Cortex of kidney (tissue), 1 donor: ENCODE results near the gene FLG2.

Experiments
- DNase-seq: peaks from one replicate; lab custom pipeline; 2025; lab: John Stamatoyannopoulos, UW

Gene FLG2

DNA sequence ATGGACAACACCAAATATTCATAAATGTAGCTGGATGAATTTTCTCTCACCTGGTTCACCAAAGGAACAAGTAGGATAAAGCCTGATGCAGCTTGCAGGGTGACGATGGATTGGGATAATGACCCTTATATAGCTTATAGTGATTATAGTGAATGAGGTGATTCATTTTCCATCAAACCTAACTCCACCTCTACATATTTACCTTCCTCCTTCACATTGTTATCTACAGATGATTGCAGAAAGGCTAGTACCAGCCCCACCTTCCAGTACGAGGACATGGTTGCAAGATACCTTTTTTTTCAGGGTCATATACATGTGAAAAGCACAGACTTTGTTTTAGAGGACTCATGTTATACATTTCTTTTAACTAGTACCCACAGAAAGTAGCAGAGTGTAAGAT lies at the start of gene FLG2:
TSS of gene FLG2 (minus strand) at position 101 of the 400 bp plus-strand sequence. CDS start 1,122 bp downstream, outside the sequence.
- DNase-seq, result no peak

DNA sequence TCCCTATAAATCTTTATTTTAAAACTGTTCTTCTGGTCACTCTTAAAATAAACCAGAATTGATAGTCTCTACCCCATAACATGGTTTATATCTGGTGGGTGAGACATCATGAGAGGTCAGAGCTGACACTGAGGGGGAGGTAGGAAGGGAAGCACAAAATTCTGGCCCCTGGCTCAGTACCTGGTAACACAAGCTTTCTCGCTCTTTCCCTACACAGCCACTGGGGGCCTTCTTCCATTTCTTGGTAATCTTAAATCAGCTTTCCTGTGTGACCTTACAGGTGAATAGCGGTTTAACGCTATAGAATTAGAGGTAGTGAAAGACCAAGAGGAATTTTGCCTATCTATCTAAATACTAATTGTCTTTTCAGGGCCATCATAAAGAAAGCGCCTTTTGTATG lies 48.9 kb upstream of the FLG2 start:
- DNase-seq, result no peak

DNA sequence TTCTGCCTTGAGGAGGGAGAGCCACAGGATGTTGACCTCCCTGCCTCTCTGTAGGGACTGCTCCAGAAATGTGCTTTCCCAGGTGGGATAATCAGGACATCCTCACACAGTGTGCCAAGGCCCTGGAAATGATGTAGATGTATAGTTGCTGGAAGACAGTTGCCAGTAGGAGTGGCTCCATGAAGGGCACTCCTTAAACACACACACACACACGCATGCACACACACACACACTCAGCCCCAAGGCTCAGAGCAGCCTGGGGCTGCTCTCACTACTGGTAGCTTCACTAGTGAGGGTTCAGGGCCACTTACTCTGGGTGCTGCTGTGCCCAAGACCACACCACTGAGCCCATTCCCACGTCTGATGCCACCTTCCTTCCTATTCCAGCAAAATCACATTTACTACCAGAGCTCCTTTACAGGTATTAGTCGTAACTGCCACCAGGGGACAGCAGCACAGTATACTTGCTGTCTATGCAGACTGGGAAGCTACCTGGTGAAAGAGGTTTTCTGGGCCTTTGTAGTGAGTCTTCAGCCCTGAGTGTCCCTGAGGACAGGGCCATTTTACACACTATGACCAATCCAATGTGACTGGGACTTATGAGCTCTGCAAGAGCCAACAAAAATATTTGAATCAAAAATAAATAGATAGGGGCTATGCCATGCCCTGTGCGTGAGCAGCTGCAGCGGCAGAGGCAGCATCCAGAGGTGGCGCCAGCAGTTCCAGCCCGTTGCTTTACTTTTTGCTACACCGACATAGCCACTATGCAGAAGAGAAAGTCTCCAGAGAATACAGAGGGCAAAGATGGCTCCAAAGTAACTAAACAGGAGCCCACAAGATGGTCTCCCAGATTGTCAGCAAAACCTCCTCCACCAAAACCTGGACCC lies 39.2 kb upstream of the FLG2 start:
- no peak for DNase-seq

DNA sequence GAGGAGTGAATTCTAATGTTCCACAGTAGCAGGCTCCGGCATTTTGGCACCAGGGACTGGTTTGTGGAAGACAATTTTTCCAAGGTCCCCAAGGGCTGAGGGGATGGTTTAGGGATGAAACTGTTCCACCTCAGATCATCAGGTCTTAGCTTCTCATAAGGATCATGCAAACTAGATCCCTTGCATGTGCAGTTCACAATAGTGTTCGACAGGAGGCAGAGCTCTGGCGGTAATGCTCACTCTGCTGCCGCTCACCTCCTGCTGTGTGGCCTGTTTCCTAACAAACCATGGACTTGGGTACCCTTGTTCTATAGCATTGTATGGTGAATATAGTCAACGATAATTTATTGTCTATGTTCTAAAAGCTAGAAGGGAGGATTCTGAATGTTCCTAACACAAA lies 37.7 kb upstream of the FLG2 start:
- DNase-seq, result no peak

DNA sequence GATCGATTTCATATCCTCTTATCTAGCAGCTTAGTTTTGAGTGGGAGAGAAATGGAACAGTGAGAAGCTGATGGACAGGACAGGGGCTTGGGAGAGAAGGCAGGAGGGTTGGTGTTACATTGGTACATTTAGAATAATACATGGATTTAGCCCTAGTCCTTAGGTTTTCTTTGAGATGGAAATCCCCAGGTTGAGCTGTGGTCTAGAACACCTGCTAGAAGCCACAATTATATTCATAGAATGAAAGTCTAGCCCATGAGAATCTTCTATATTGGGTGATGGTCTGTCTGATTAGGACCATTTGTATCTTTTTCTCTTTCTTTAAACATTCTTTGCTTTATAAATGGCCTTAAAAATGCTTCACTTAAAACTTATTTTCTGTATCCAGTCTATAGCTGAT lies 34.3 kb upstream of the FLG2 start:
- no peak for DNase-seq

DNA sequence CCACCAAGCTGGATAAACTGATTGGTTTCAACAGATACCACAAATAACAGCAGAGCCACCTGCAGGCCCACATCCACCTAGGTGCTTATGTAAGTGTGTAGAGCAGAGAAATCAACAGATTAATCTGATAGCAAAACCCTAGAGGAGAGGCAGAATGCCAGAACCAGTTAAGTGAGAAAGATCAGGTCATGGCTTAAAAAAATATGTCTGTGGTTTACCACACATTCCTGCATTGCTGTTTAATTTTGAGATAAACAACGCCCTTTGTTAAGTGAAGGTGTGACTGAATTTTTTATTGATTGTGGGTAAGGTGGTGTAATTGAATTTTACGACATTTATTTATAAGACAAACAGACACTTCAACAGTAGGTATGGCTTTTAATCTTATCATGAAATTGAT lies 33.1 kb upstream of the FLG2 start:
- DNase-seq, result no peak

DNA sequence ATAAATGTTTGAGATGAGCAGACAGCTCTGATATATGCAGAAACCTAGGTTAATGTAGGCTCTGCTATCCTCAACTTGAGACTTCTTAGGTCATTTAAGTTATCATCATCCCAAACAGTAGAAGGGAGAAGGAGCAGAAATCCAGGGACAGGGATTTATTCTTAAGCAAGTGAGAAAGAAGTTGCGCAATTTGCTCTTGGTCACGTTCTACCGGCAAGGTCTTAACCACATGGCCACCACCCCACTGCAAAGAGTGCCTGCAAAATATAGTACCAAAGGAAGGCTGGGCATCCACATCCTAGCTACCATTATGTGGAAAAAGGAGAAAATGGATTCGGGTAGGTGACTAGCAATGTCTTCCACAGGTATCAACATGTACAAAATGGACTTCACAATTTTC lies 29.1 kb upstream of the FLG2 start:
- DNase-seq, result no peak

DNA sequence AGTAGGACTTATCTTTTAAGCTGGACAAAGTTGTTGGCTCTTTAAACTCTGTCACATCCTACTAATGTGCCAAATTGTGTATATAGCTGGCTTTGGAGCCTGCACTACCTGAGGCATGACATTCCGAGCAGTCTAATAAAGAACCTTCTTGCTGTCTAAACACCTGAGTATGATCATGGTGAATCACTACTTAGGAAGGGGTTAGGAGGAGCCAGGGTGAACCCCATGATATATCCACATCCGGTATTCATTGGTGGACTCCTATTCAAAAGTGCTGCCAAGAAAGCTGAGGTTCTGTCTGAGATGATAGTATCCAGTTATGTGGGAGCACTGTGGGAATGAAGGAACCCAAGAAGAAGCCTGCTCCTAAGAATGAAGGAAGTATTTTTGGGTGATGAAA lies 27.1 kb upstream of the FLG2 start:
- no peak for DNase-seq

DNA sequence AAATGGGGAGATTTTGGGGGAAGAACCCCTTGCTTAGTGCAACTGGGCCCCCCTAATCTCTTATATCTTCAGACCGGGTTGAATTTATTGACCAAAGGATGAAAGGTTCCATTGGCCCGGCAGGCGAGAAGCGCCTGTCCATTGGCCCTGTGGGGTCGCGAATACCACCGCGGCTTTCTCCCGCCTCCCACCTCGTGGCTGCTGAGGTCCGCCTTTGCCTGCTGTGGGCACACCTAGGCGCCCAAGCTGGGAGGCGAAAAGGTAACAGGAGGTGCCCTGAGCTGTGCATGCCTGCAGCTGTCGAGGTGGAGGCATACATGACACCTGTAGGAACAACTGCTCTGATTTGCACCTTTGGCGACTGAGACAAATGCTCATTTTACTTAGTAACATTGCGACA lies 21.1 kb upstream of the FLG2 start:
- DNase-seq, result no peak

DNA sequence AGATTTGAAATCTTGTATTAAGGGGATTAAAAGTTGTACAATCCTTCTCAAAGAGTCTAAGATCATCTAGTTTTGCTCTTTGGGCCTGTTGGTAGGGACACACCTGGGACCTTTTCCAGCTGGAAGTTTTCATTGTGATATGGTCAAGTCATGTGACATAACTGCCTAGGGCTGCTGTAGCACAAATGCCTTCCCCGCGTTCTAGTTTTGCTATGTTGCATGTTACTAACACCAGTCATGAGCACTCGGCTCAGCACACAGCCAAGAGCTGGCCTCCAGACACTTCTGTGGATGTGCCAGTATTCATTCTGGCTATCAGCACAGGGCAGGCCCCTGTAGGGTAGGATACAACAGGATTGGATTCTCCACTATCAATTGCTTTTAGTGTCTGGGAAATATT lies 14.6 kb upstream of the FLG2 start:
- no peak for DNase-seq

DNA sequence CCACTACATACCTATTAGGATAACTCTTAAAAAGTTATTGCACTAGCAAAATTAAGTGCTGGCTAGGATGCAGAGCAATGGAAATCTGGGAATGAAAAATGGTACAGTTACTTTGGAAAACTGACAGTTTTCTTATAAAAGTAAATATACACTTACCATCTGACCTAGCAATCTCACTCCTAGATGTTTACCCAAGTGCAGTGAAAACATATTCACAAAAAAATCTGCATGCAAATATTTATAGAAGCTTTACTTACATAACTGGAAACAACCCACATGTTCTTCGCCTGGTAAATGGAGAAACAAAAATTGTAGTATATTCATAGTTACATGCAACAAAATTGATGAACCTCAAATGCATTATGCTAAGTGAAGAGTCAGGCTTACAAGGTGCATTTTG lies 12.9 kb upstream of the FLG2 start:
- DNase-seq, result no peak

DNA sequence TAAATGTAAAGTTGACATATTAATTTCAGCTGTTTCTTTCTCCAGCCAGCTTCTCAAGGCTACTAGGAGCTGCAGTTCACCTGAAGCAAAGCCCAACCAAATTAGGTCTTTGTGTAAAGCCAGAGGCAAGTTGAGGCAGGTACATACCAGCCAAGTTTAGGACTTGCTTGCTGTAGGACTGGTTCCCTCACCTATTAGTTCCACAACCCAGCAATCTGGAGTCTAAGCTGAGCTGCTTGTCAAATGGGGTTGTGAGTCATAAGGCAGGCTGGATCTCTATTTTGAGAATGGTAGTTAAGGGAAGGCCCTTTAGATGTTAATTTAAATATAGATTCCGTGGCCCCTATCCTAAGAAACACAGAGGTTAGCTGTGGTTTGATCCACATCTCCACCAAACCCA lies 7.6 kb upstream of the FLG2 start:
- DNase-seq, result no peak

DNA sequence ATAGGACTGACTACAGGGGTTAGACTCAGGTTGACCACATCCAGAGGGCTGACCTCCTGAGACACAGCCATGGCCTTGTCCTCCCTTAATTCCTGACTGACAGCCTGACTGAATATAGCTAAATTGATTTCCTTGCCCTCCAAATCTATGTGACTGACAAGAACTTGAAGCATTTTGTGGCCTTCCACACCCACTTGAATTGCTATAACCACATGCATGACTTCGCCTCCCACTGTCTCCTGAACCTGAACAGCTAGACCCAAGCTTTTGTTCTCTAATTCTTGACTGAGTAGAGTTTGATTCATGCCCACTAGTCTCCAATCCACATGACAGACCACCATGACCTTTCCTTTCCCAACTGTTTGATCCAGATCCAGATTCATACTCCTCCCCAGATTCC lies 3.1 kb downstream of the FLG2 start:
- DNase-seq, result no peak

DNA sequence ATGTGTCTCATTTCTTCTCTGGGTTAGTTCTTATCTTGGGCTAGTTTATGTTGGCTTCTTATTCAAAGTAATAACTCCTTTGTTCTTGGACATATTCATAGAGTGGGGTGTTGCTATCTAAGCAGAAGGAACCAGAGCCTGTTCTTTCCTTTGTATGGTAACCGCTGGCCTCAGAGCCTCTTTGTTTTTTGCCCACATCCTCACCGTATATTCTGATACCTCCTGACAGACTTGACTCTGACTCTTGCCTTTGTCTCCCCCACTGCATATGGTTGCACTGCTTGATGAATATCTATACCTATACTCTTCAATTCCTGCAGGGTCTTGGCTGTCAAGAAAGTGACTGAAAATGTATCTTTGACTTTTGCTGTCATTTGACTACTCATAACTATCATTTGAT lies 10.2 kb downstream of the FLG2 start:
- DNase-seq, result no peak

DNA sequence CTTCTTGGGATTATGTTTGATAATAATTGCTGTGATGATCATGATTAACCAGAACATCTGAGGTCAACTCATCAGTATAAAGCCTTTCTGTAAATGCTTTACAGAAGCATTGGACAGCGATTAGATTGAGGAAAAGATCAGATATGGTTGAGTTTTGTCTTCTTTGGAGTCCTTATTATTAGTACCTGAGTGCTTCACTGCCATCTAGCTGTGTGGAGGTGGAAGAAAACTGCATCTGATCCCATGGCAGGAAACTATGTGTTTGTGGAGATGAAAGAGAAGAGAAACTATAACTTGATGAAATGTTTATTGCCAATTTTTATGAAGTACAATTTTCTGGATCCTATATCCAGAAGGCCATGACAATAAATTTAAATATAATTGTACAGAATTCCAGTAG lies 11.4 kb downstream of the FLG2 start:
- DNase-seq, result no peak

DNA sequence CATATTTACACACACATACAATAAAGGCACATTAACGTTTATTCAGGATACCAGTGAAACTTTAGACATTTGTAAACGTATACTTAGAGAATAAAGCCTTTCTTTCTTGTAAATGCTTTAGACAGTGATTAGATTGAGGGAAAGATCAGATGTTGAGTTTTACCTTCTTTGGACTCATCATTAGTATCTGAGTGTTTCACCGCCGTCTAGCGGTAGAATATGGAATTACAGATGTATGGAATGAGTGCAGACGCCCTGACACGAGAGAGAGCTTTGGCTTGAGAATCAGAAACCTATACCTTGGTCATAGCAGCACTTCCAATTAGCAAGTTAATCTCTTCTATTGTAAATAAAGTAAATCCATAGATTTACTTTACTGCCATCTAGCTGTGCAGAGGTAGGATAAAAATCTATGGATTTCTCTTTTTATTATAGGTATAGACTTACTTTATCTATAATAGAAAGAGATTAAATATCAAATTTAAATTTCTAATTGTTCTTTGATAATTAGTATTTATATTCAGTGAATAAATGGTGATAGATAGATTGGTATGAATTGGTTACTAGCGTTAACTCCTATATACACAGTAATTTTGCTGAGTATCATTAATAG lies 12.6 kb downstream of the FLG2 start:
- DNase-seq, result no peak

DNA sequence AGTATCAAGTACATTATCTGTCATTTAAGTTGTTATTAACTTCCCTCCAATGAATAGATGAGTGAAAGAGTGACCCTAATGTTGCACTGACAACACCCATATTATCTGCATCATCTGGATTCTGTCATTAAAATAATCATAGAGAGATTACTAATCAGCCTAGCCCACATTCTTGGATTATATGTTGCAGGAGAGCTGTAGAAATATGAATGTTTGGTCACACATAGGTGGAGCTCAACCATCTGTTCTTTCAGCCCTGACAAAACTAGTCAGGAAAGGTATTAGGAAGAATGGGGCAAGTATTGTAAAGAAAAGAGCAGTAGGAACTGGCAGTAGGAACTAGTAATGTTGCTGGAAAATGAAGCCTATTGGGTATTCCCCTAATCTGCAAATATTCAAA lies 15.4 kb downstream of the FLG2 start:
- DNase-seq, result no peak

DNA sequence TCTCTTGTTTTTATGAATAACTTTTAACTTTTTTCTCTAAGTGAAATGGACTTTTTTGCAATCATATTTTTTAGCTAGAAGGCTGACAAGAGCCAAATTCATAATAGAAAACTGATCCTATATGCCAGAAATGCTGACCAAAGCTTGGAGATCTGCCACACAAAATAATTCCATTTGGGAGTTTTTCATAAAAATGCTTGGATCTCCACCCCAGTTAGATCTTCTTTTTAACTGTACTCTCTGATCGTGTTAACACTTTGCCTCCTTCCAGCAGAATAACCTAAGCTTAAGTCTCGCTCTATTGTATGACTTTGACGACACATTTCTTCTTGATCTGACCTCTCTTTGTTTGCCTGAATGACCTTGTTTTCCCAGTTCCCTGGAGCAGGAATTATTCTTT lies 16.8 kb downstream of the FLG2 start:
- DNase-seq, result no peak

DNA sequence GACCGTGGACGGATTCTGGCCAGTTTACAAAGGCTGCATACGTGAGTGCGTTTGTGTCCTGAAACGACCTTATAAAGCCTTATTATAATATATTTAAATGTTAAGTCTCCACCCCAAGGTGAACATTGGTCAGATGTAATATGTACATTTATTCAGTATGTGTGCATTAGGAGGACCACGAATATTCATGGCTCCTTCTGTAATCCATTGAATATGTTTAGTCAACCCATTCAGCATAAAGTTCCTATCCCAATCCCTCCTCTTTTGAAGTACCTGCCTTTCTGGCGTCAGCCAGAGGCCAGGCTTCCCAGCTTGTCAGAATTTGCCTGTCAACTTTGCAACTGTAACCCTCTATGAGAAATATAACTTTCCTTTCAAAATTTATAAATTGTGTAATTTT lies 24.4 kb downstream of the FLG2 start:
- DNase-seq, result no peak

DNA sequence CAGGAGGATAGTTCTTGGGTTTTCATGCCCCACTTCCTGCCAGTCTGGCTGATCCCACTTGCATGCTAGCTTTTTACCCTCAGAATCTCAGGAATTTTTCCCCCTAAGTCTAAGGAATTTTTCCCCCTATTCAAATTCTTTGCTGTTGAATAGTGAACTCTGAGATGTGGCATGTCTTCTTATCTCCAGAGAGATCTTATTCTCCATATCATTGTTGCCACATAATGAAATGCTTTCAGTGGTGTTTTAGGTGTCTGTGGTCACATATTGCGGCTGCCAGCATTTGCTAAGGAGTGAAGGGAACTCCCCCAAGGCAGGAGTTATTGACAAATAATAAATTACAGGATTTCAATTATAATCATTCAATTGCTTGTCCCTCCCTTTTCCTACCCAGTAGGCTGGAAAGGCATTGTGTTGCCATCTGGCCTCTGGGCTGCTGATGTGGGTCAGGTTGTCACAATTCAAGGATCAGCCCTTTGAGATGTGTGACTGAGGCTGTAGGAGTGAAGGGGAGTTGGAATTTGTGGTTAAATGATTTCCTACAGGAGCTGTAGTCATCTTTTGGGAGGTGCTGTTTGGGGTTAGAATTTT lies 30.9 kb downstream of the FLG2 start:
- DNase-seq, result no peak

DNA sequence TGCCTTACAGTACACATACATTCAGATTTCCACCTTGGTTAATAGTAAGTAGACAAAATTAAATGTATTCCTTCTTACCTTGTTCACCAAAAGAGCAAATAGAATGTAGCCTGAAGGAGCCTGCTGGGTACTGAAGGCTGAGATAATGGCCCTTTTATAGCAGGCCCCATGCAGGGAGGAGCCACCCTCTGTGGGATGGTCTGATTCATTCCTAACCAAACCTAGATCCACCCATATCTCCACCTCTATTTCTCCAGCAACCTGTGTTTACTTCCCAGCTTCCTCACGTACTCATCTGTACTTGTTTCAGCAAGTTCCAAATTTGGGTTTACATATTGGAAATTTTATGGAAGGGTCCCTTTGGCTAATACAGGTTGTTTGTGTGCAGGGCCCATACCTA lies 34.7 kb downstream of the FLG2 start, which contains the start of gene FLG:
TSS of gene FLG (minus strand) at position 129 of the 400 bp plus-strand sequence. CDS start 9,783 bp downstream, outside the sequence.
- no peak for DNase-seq

DNA sequence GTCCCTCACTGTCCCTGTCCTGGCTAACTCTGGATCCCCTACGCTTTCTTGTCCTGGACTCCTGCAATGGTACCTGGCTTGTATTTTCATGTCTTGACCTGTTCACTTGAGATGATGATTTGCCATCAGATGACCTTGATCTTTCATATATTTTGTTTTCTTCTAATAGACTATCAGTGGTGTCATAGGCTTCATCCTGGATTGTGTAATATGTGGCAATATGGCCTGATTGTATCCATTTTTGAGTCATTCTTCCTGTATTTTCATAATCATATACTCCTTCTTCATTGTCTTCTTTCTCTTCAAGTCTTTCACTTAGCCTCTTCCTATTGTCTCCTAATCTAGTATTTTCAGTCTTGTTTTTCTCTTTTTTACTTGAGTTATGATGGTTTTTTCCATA lies 45.8 kb downstream of the FLG2 start:
- DNase-seq, result no peak

DNA sequence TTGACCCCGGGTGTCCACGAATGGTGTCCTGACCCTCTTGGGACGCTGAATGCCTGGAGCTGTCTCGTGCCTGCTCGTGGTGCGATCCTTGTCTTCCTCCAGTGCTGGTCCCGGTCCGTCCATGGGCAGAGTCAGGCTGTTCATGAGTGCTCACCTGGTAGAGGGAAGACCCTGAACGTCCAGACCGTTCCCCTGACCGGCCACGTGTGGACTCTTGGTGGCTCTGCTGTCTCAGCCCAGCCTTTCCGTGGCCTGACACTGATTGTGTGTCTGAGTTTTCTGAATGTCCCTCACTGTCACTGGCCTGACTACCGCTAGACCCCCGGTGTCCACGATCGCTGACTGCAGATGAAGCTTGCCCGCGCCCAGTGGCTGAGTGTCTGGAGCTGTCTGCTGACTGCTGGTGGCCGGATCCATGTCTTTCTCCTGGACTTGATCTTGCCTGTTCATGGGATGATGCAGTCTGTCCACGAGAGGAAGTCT lies 46.4 kb downstream of the FLG2 start:
- DNase-seq, result no peak
